ENCODE measurements around the gene COL6A2.
"Not testable (repeated sequence)": the region's sequence is repeated elsewhere in the genome, so short reads cannot be mapped to it uniquely, and the experiment has no call there.

The COL6A2 gene

GRCh38 chr21:46155514-46156377 is 57.8 kb downstream of the COL6A2 start, which contains the start of gene FTCD:
FTCD (minus strand) TSS chr21:46155579; CDS start chr21:46155523, 56 bp downstream.
- no peak for DNase-seq (ENCODE audit: low read depth)

GRCh38 chr21:46156378-46156645 is 58.4 kb downstream of the COL6A2 start:
- DNase-seq (ENCODE audit: low read depth): no peak

- no peak for DNase-seq (ENCODE audit: low read depth)
These were observed 58.8 kb downstream of the COL6A2 start for GRCh38 chr21:46156678-46157077.

- no peak for DNase-seq (ENCODE audit: low read depth)
These were observed 59.6 kb downstream of the COL6A2 start for GRCh38 chr21:46157396-46157986.

- no peak for DNase-seq (ENCODE audit: low read depth)
These were observed 60.1 kb downstream of the COL6A2 start for GRCh38 chr21:46157987-46158451.

GRCh38 chr21:46158666-46159300 is 60.9 kb downstream of the COL6A2 start:
- no peak for DNase-seq (ENCODE audit: low read depth)

GRCh38 chr21:46159390-46159789 is 61.5 kb downstream of the COL6A2 start:
- no peak for DNase-seq (ENCODE audit: low read depth)

- no peak for DNase-seq (ENCODE audit: low read depth)
These were observed 62.1 kb downstream of the COL6A2 start for GRCh38 chr21:46159841-46160656.

- DNase-seq (ENCODE audit: low read depth): no peak
These were observed 62.7 kb downstream of the COL6A2 start for GRCh38 chr21:46160657-46160906.

GRCh38 chr21:46160907-46161632 is 63.2 kb downstream of the COL6A2 start:
- DNase-seq (ENCODE audit: low read depth): no peak

GRCh38 chr21:46161633-46162592 is 64.0 kb downstream of the COL6A2 start:
- DNase-seq (ENCODE audit: low read depth): no peak

- DNase-seq (ENCODE audit: low read depth): no peak
These were observed 65.5 kb downstream of the COL6A2 start for GRCh38 chr21:46163380-46163779.

- DNase-seq (ENCODE audit: low read depth): no peak
These were observed 67.2 kb downstream of the COL6A2 start for GRCh38 chr21:46165098-46165497.

GRCh38 chr21:46168238-46168637 is 70.3 kb downstream of the COL6A2 start:
- no peak for DNase-seq (ENCODE audit: low read depth)

GRCh38 chr21:46168659-46169386 is 70.9 kb downstream of the COL6A2 start:
- DNase-seq (ENCODE audit: low read depth): no peak

- DNase-seq (ENCODE audit: low read depth): not testable (repeated sequence)
These were observed 72.7 kb downstream of the COL6A2 start for GRCh38 chr21:46170436-46171193.

- DNase-seq (ENCODE audit: low read depth): no peak
These were observed 73.7 kb downstream of the COL6A2 start for GRCh38 chr21:46171585-46171984.

GRCh38 chr21:46171996-46172862 is 74.3 kb downstream of the COL6A2 start:
- no peak for DNase-seq (ENCODE audit: low read depth)

Data from stimulated activated CD8-positive, alpha-beta memory T cell treated with anti-CD3 and anti-CD28 coated beads, Interleukin-7, amount 100 ng/mL, for 24 hours (primary cell).